Adrenal gland (tissue), 5 donors: Measurements from ENCODE around the gene PRPS1L1.

Experiments used
- POLR2A ChIP-seq, 2 donors: fragments of 450-650 bp; IDR thresholded peaks; one replicate each; pipeline ENCODE4 v1.6.1; 2017; ENCODE audit warnings: antibody characterized with exemption in 2 of 2, mild to moderate bottlenecking in 2 of 2, moderate library complexity in 1 of 2
- TF ChIP-seq, protein P1 (sequence below), 6 experiments: fragments of 450-650 bp in 4 of 6; fragments of 200-600 bp in 2 of 6; sonication (generic) in 1 of 6; IDR thresholded peaks; 1 replicate in 5 of 6; 2 replicates in 1 of 6; pipeline versions ENCODE4 v1.5.1 to v1.8.0; 2016 to 2021; ENCODE audit warnings: antibody characterized with exemption in 6 of 6, mild to moderate bottlenecking in 2 of 6, moderate library complexity in 1 of 6
- donor health status: DM: no; HTN: no; CAD: no.

DNA sequence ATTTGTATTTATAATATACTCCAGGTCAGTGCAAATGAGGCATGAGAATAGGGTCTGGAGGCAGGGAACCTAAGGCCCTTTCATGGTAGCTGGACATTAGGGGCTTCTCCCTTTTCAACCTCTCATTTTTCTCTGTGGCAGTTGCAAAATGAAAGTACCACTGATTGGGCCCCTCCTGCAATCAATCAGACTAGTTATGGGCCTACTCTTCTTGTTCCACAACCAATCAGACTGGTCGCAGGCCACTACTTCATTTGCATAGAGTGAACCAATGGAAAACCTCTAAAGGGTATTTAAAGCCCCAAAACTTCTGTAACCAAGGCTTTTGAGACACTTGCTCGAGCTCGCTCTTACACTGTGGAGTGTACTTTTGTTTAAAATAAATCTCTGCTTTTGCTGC, 10.0 kb upstream of the PRPS1L1 start:
- TF ChIP-seq, protein P1, sequence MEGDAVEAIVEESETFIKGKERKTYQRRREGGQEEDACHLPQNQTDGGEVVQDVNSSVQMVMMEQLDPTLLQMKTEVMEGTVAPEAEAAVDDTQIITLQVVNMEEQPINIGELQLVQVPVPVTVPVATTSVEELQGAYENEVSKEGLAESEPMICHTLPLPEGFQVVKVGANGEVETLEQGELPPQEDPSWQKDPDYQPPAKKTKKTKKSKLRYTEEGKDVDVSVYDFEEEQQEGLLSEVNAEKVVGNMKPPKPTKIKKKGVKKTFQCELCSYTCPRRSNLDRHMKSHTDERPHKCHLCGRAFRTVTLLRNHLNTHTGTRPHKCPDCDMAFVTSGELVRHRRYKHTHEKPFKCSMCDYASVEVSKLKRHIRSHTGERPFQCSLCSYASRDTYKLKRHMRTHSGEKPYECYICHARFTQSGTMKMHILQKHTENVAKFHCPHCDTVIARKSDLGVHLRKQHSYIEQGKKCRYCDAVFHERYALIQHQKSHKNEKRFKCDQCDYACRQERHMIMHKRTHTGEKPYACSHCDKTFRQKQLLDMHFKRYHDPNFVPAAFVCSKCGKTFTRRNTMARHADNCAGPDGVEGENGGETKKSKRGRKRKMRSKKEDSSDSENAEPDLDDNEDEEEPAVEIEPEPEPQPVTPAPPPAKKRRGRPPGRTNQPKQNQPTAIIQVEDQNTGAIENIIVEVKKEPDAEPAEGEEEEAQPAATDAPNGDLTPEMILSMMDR (IDR thresholded peaks at IDR 0.05) = no peak
- no peak for TF ChIP-seq POLR2A (IDR thresholded peaks at IDR 0.05)
